Brain microvascular endothelial cell (primary cell): ENCODE measurements around the gene HPSE.

ENCODE experiments used
- DNase-seq: peaks from one replicate; pipeline ENCODE4 v3.0.0-alpha.2; 2020
- H3K27ac ChIP-seq: fragments of 250-450 bp; sonication (Bioruptor Pico); 2 replicates; pipeline ENCODE4 v1.5.1; 2020; ENCODE audit warnings: mild to moderate bottlenecking, moderate library complexity
- H3K27me3 ChIP-seq: fragments of 250-450 bp; sonication (Bioruptor Pico); replicated peaks from 2 replicates; pipeline ENCODE4 v1.5.1; 2020; ENCODE audit warnings: mild to moderate bottlenecking
- H3K36me3 ChIP-seq: fragments of 250-450 bp; sonication (Bioruptor Pico); replicated peaks from 2 replicates; pipeline ENCODE4 v1.5.1; 2020; ENCODE audit warnings: mild to moderate bottlenecking
- H3K4me3 ChIP-seq: 2 replicates; pipeline ENCODE4 v1.5.1; 2011; ENCODE audit warnings: low read depth, mild to moderate bottlenecking, control low read depth, low read length, moderate library complexity
- in situ Hi-C: cut with HindIII; loops from 2 replicates; pipeline ENCODE4 v1.10.0; 2017; ENCODE audit warnings: low sequenced_read_pairs, low pct_ligation_motif_present
- TF ChIP-seq, protein P1 (sequence below): IDR thresholded peaks from 2 replicates; pipeline ENCODE4 v1.5.1; 2011; ENCODE audit warnings: low read depth, mild to moderate bottlenecking, moderate library complexity, low read length, control low read depth, inconsistent platforms; ENCODE audit errors: missing control alignments

Gene HPSE

DNA sequence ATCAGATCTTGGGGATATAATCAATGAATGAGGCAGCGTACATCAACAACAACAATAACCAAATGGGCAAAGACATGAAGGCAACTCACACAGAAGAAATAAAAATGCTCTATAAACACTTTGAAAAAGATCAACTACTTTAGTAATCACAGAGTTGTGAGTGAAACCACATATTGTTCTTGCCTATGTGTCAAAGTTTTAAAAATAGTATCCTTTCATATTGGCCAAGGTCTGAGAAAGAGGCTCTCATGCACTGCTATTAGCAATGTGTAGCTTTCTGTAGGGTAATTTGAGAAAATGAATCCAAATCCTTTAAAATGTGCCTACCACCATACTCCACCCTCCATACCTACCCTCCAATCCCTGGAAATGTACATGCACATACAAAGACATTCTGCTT lies 75.1 kb downstream of the HPSE start:
- Histone ChIP-seq H3K36me3 (peaks cover 2% of the 10 kb centered on the region), H3K27ac (no peak overlapping the region), H3K27me3 (no peaks in the 10 kb centered on the region), H3K4me3 (no peak overlapping the region)
- no peak for DNase-seq
- TF ChIP-seq, protein P1, sequence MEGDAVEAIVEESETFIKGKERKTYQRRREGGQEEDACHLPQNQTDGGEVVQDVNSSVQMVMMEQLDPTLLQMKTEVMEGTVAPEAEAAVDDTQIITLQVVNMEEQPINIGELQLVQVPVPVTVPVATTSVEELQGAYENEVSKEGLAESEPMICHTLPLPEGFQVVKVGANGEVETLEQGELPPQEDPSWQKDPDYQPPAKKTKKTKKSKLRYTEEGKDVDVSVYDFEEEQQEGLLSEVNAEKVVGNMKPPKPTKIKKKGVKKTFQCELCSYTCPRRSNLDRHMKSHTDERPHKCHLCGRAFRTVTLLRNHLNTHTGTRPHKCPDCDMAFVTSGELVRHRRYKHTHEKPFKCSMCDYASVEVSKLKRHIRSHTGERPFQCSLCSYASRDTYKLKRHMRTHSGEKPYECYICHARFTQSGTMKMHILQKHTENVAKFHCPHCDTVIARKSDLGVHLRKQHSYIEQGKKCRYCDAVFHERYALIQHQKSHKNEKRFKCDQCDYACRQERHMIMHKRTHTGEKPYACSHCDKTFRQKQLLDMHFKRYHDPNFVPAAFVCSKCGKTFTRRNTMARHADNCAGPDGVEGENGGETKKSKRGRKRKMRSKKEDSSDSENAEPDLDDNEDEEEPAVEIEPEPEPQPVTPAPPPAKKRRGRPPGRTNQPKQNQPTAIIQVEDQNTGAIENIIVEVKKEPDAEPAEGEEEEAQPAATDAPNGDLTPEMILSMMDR = no peak
- in situ Hi-C loops = loop anchor here (25.0 kb wide), 1 partner anchor 222 kb away; the partner anchor contains the start of gene COPS4

DNA sequence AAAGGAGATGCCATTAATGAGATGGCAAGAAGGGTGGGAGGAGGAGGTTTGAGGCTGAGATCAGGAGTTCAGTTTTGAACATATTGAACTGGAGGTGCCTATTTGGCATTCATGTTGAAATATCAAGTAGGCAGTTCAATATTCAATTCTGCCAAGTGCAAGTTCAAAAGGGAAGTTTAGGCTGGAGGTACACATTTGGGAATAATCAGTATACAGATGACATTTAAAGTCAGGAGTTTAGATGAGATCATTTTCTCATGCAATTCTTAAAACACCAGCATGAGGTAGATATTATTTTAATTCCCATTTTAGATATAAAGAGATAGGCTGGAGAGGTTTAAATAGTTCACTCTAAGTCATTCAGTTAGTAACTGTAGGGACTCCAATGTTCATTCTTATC lies 76.2 kb downstream of the HPSE start:
- Histone ChIP-seq H3K36me3 (peaks cover 2% of the 10 kb centered on the region), H3K27ac (no peak overlapping the region), H3K27me3 (no peaks in the 10 kb centered on the region), H3K4me3 (no peak overlapping the region)
- no peak for DNase-seq
- TF ChIP-seq, protein P1 = no peak
- in situ Hi-C loops = loop anchor here (25.0 kb wide), 1 partner anchor 221 kb away; the partner anchor contains the start of gene COPS4

DNA sequence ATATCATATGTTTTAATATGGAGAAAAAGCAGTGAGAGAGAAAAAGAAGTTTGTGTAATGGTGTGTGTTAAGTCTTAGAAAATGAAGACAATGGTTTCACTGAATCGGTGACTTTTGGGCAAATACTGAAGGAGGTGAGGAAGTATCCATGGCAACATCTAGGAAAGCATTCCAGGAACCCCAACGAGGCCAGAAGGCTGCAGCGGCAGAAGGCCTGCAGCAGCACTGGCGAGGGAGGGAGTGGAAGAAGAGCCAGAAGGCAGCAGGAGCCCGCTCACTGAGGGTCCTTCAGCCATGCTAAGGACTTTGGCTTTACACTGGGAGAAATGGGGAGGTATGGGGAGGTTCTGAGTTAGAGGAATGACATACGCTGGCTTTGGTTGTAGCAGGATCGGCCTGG lies 76.8 kb downstream of the HPSE start:
- Histone ChIP-seq H3K4me3 (no peak overlapping the region), H3K27ac (no peak overlapping the region), H3K36me3 (peaks cover 2% of the 10 kb centered on the region), H3K27me3 (no peaks in the 10 kb centered on the region)
- TF ChIP-seq, protein P1 = no peak
- in situ Hi-C loops = loop anchor here (25.0 kb wide), 1 partner anchor 221 kb away; the partner anchor contains the start of gene COPS4
- no peak for DNase-seq

DNA sequence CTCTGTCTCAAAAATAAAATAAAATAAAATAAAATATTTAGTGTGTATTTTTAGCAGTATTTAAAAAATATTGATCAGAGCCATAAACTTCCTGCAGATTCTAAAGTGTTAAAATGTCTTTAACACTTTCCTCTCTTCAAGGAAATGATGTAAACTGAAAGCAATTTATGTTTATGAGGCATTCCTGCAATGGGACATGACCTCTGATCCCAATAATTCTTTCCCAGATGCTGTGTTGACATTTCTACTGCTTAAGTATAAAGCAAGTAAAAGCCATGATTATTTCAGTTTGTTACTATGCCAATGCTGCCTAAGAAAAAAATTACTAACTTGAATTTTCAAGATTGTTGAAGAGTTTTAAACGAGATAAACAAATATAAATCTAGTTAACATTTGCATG lies 79.1 kb downstream of the HPSE start:
- H3K4me3 ChIP-seq = no peak overlapping the region
- in situ Hi-C loops = loop anchor here (25.0 kb wide), 1 partner anchor 218 kb away; the partner anchor contains the start of gene COPS4
- DNase-seq = peak; percentile 53
- TF ChIP-seq, protein P1 = no peak
- no peaks in the 10 kb centered on the region for H3K27me3 ChIP-seq
- no peaks in the 10 kb centered on the region for H3K36me3 ChIP-seq
- H3K27ac ChIP-seq = no peak overlapping the region

DNA sequence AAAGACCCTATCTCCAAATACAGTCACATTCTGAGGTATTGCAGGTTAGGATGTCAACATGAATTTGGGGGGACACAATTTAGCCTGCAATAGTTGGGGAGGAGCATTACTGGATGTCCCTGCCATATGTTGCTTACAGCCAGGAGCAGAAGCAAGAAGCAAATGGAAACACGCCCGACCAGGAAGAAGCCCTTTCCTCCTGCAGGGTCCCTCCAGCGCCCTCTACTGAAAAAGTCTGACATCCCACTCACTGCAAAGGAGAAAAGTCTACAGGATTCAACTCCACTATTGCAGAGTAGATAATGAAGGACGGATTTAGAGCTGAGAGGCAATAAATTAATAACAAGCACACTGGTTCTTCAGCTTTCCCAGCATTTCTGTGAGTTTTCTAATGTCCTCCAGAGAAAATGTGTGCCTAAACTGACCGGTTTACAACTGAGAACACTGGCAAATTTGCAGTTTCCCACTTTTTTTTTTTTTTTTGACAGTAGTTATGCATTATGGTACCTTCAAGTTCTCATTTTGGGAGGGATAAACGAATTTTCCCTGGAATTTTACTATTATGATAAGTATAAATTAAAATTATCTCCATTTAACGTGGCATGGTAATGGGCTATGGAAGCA lies 81.8 kb downstream of the HPSE start:
- Histone ChIP-seq H3K27me3 (no peaks in the 10 kb centered on the region), H3K4me3 (no peak overlapping the region), H3K36me3 (no peaks in the 10 kb centered on the region), H3K27ac (no peak overlapping the region)
- in situ Hi-C loops = loop anchor here (25.0 kb wide), 1 partner anchor 216 kb away; the partner anchor contains the start of gene COPS4
- TF ChIP-seq, protein P1 = peak; percentile 84
- peak; percentile 70 for DNase-seq
